K562 (cell line): ENCODE results near the gene LOC128125822.

Experiments
- ATAC-seq: fragments of 200-7000 bp; cut with Tn5 transposase; 3 replicates; pipeline ENCODE4 v1.9.1; 2020; ENCODE audit warnings: moderate library complexity
- BruUV-seq: library from RNA; stranded (reverse); fragments of 400-500 nt; replicated peaks from 2 replicates; lab custom pipeline; 2021; lab: Mats Ljungman, UMichigan
- CTCF ChIA-PET: fragments of 300-600 bp; formaldehyde crosslinking; extraction: SDS; loops from one replicate; lab custom pipeline; 2021; ENCODE audit warnings: low intra/inter-chr PET ratio; lab: Yijun Ruan, JAX
- POLR2A ChIA-PET: fragments of 300-600, 350-650 bp; sonication (Branson Sonifier 250); formaldehyde crosslinking; extraction: SDS; loops from one replicate; lab custom pipeline; 2021; ENCODE audit warnings: antibody characterized with exemption, inconsistent platforms; lab: Yijun Ruan, JAX
- DNase-seq, 4 experiments: peaks; one replicate each; pipeline versions ENCODE4 v3.0.0 to v3.0.0-alpha.2; 2011 to 2018; ENCODE audit warnings: low spot score in 3 of 4, mixed read lengths in 3 of 4; ENCODE audit errors: extremely low read depth in 1 of 4
- FAIRE-seq: peaks from 2 replicates; lab custom pipeline; 2011; peaks lifted over from hg19 to GRCh38; lab: Jason Lieb, UNC
- H2AFZ ChIP-seq: 2 replicates; pipeline ENCODE4 v1.6.0; 2011; ENCODE audit warnings: low read depth, low read length, control low read depth, inconsistent platforms
- H3K27ac ChIP-seq: fragments of 200-600 bp; 3 replicates; pipeline ENCODE4 v1.8.0; 2011; ENCODE audit warnings: low read depth, mild to moderate bottlenecking, control low read depth, inconsistent platforms, low read length, moderate library complexity, mixed read lengths; ENCODE audit errors: extremely low read depth
- H3K27me3 ChIP-seq, 2 experiments: fragments of 300-600 bp in 1 of 2; 2 replicates in 1 of 2; 3 replicates in 1 of 2; pipeline versions ENCODE4 v1.6.0 to v1.8.0; 2011; ENCODE audit warnings: inconsistent platforms in 2 of 2, low read length in 2 of 2, mild to moderate bottlenecking in 1 of 2, mixed read lengths in 1 of 2, moderate library complexity in 1 of 2; ENCODE audit not compliant: control insufficient read depth in 2 of 2, insufficient read depth in 2 of 2
- H3K36me3 ChIP-seq: fragments of 300-600 bp; 3 replicates; pipeline ENCODE4 v1.8.0; 2011; ENCODE audit warnings: mild to moderate bottlenecking, low read length, inconsistent platforms; ENCODE audit not compliant: control insufficient read depth, insufficient read depth
- H3K4me1 ChIP-seq, 2 experiments: fragments of 200-600 bp in 1 of 2; replicated peaks in 1 of 2; 2 replicates in 1 of 2; 3 replicates in 1 of 2; pipeline versions ENCODE4 v1.5.1 to v1.8.0; 2011; ENCODE audit warnings: inconsistent platforms in 2 of 2, low read length in 2 of 2, mild to moderate bottlenecking in 1 of 2, mixed read lengths in 1 of 2, moderate library complexity in 1 of 2; ENCODE audit not compliant: control insufficient read depth in 2 of 2, insufficient read depth in 2 of 2
- H3K4me2 ChIP-seq: 2 replicates; pipeline ENCODE4 v1.6.1; 2011; ENCODE audit warnings: low read length, control low read depth, inconsistent platforms, mixed read lengths; ENCODE audit not compliant: insufficient read depth
- H3K4me3 ChIP-seq: fragments of 200-600 bp; sonication (generic), shearing (Covaris generic); 2 replicates; pipeline ENCODE4 v1.5.1; 2016; ENCODE audit warnings: control low read depth, inconsistent platforms
- H3K79me2 ChIP-seq: fragments of 200-600 bp; 3 replicates; pipeline ENCODE4 v1.8.0; 2011; ENCODE audit warnings: low read length, inconsistent platforms; ENCODE audit not compliant: control insufficient read depth, insufficient read depth
- H3K9ac ChIP-seq, 2 experiments: 2 replicates each; pipeline versions ENCODE4 v1.6.0 to v1.6.1; 2011; ENCODE audit warnings: low read depth in 2 of 2, low read length in 2 of 2, control low read depth in 1 of 2, inconsistent platforms in 1 of 2, mild to moderate bottlenecking in 1 of 2, mixed read lengths in 1 of 2; ENCODE audit not compliant: insufficient read depth in 1 of 2
- H3K9me1 ChIP-seq: one replicate; pipeline ENCODE4 v1.6.0; 2011; ENCODE audit warnings: inconsistent platforms, mild to moderate bottlenecking, low read length, moderate library complexity; ENCODE audit not compliant: control insufficient read depth, insufficient read depth
- H3K9me3 ChIP-seq: replicated peaks from 2 replicates; pipeline ENCODE4 v1.5.1; 2011; ENCODE audit warnings: low read depth, low read length, inconsistent platforms; ENCODE audit not compliant: control insufficient read depth, insufficient read depth
- H4K20me1 ChIP-seq: replicated peaks from 2 replicates; pipeline ENCODE4 v1.6.1; 2011; ENCODE audit warnings: low read length, inconsistent platforms, mixed read lengths; ENCODE audit not compliant: control insufficient read depth, insufficient read depth
- EP300 ChIP-seq: IDR thresholded peaks from 2 replicates; pipeline ENCODE4 v1.6.1; 2012; ENCODE audit warnings: low read length, improper control_type of control experiment
- ESRRB ChIP-seq: fragments of 250-450 bp; sonication (Bioruptor Pico); IDR thresholded peaks from 2 replicates; pipeline ENCODE4 v1.5.0; 2020; ENCODE audit warnings: mild to moderate bottlenecking, moderate library complexity, borderline replicate concordance
- SAP30 ChIP-seq: fragments of 200-600 bp; sonication (generic); IDR thresholded peaks from 2 replicates; pipeline ENCODE4 v1.6.1; 2012; ENCODE audit warnings: borderline replicate concordance, low read depth, mild to moderate bottlenecking, moderate library complexity, low read length, control low read depth, inconsistent platforms; ENCODE audit not compliant: insufficient read depth, poor library complexity, severe bottlenecking
- SMAD3 ChIP-seq: fragments of 450-650 bp; formaldehyde crosslinking; conservative IDR thresholded peaks from 2 replicates; pipeline ENCODE4 v1.4.0; 2020; ENCODE audit warnings: mild to moderate bottlenecking
- in situ Hi-C: fragments of 300-500 bp; cut with MboI; formaldehyde crosslinking; loops from 4 replicates; pipeline ENCODE4 v1.15.0; 2018; ENCODE audit warnings: inconsistent platforms, mixed read lengths
- intact Hi-C: fragments of 100-400 bp; cut with micrococcal nuclease; formaldehyde crosslinking; loops from 2 replicates; pipeline ENCODE4 v1.14.2; 2022
- TF ChIP-seq, protein P1 (sequence below): fragments of 450-650 bp; IDR thresholded peaks from 2 replicates; pipeline ENCODE4 v1.6.1; 2016; ENCODE audit warnings: missing biosample characterization, missing genetic modification characterization
- TF ChIP-seq, protein P2 (sequence below): fragments of 250-450 bp; sonication (Bioruptor Pico); IDR thresholded peaks from 2 replicates; pipeline ENCODE4 v1.5.0; 2021
- TF ChIP-seq, protein P3 (sequence below): fragments of 450-650 bp; formaldehyde crosslinking; IDR thresholded peaks from 2 replicates; pipeline ENCODE4 v1.4.0; 2022; ENCODE audit warnings: mild to moderate bottlenecking, moderate library complexity

LOC128125822 gene

DNA sequence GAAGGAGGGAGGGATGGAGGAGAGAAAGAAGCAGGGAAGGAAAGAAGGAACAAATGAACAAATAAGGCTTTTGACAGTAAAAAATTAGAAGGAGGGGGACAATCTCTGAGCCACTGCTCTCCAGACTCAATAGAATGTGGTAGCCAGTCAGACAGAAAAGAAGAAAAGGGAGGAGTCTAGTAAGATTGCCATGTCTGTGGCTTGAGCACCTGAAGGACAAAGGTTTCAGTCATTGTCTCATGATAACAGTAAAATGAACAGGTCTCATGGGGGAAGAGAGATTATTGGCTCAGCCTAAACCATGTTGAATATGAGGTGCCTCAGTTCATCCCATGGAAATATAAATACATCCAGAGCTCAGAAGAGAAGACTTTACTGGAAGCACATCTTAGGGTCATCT, 14.0 kb upstream of the LOC128125822 start:
- CTCF ChIA-PET: interaction anchor here (0.7 kb wide), 1 partner anchor 222 kb away, joined by 7 read pairs; no protein-coding TSS in a partner anchor
- Histone ChIP-seq H3K4me2 (no peak overlapping the region), H3K9ac (no peak overlapping the region), H3K4me3 (no peak overlapping the region), H3K4me1 (no peaks in the 10 kb centered on the region), H2AFZ (no peak overlapping the region), H3K9me3 (no peaks in the 10 kb centered on the region), H3K27me3 (peaks cover 0 to 2% of the 10 kb centered on the region in 2 experiments; a peak in 1 of 5 replicates), H4K20me1 (no peaks in the 10 kb centered on the region), H3K36me3 (no peaks in the 10 kb centered on the region), H3K9me1 (no peaks in the 10 kb centered on the region), H3K27ac (no peak overlapping the region), H3K79me2 (no peaks in the 10 kb centered on the region)
- intact Hi-C loops: no loop called here
- no TSS peak for BruUV-seq
- ATAC-seq (no peak), DNase-seq (no peak), FAIRE-seq (no peak)
- POLR2A ChIA-PET: no interaction called here
- in situ Hi-C loops: no loop called here
- no peak for TF ChIP-seq SAP30
- no peak for TF ChIP-seq ESRRB (CRISPR knock-in tag)
- TF ChIP-seq, protein P1, sequence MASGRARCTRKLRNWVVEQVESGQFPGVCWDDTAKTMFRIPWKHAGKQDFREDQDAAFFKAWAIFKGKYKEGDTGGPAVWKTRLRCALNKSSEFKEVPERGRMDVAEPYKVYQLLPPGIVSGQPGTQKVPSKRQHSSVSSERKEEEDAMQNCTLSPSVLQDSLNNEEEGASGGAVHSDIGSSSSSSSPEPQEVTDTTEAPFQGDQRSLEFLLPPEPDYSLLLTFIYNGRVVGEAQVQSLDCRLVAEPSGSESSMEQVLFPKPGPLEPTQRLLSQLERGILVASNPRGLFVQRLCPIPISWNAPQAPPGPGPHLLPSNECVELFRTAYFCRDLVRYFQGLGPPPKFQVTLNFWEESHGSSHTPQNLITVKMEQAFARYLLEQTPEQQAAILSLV (tag): no peak
- no peak for TF ChIP-seq EP300
- TF ChIP-seq SMAD3 (CRISPR knock-in tag): no peak
- TF ChIP-seq, protein P2, sequence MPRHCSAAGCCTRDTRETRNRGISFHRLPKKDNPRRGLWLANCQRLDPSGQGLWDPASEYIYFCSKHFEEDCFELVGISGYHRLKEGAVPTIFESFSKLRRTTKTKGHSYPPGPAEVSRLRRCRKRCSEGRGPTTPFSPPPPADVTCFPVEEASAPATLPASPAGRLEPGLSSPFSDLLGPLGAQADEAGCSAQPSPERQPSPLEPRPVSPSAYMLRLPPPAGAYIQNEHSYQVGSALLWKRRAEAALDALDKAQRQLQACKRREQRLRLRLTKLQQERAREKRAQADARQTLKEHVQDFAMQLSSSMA: no peak
- TF ChIP-seq, protein P3, sequence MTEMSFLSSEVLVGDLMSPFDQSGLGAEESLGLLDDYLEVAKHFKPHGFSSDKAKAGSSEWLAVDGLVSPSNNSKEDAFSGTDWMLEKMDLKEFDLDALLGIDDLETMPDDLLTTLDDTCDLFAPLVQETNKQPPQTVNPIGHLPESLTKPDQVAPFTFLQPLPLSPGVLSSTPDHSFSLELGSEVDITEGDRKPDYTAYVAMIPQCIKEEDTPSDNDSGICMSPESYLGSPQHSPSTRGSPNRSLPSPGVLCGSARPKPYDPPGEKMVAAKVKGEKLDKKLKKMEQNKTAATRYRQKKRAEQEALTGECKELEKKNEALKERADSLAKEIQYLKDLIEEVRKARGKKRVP: no peak
